NCI-H146 treated with DMSO at 0.1 percent for 48 hours (cell line): ENCODE results near the gene AGBL4.
"Not testable (repeated sequence)": the region's sequence is repeated elsewhere in the genome, so short reads cannot be mapped to it uniquely, and the experiment has no call there.

Experiments used
- DNase-seq: peaks from one replicate; lab custom pipeline; 2025; ENCODE audit not compliant: unreplicated experiment; lab: John Stamatoyannopoulos, UW

Gene AGBL4

GRCh38 chr1:48523558-48523957 is 1500.2 kb downstream of the AGBL4 start:
- no peak for DNase-seq

- DNase-seq, result not testable (repeated sequence)
These were observed 1503.9 kb downstream of the AGBL4 start for GRCh38 chr1:48519896-48520295.

GRCh38 chr1:48506870-48507269 is 1516.9 kb downstream of the AGBL4 start:
- no peak for DNase-seq

- no peak for DNase-seq
These were observed 1523.0 kb downstream of the AGBL4 start for GRCh38 chr1:48500541-48501450.

- no peak for DNase-seq
These were observed 1524.5 kb downstream of the AGBL4 start for GRCh38 chr1:48499211-48499735.

GRCh38 chr1:48498096-48498791 is 1525.5 kb downstream of the AGBL4 start:
- DNase-seq, result peak; percentile 20

- no peak for DNase-seq
These were observed 1527.8 kb downstream of the AGBL4 start for GRCh38 chr1:48495911-48496310.

GRCh38 chr1:48495166-48495565 is 1528.6 kb downstream of the AGBL4 start:
- DNase-seq, result no peak

GRCh38 chr1:48493970-48494769 is 1529.6 kb downstream of the AGBL4 start:
- DNase-seq, result no peak

- DNase-seq, result no peak
These were observed 1530.7 kb downstream of the AGBL4 start for GRCh38 chr1:48493041-48493440.

- DNase-seq, result no peak
These were observed 1531.4 kb downstream of the AGBL4 start for GRCh38 chr1:48492392-48492791.

- DNase-seq, result no peak
These were observed 1535.0 kb downstream of the AGBL4 start for GRCh38 chr1:48488721-48489120.
